Right kidney (tissue), 1 donor: ENCODE measurements around the gene PPP4R1.

Experiments
- DNase-seq: peaks from one replicate; pipeline ENCODE4 v3.0.0-alpha.2; 2016

The PPP4R1 gene

DNA sequence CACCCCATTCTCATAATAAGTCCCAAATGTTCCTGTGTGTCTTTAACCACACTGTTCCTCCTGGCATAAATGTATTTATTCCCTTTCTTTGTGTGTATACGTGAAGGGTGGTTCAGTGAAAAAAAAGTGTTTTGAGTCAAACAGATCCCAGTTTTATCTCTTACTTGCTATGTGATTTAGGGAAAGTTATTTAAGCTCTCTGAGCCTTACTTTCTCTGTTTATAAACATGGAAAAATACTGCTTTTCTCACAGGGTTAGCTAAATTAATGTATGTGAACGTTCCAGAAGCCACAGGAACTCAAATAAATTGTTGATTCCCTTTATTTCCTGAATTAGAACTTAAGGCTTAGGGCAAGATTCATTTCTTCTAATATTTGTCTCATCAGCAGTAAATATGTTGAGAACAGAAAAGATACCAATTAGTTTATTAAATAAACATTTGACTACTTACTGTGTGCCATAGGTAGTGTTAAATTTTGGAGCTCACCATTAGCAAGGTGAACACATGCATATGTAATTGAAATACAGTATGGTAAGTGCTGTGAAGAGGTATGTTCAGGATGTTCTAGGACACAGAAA, 105.8 kb downstream of the PPP4R1 start:
- no peak for DNase-seq

DNA sequence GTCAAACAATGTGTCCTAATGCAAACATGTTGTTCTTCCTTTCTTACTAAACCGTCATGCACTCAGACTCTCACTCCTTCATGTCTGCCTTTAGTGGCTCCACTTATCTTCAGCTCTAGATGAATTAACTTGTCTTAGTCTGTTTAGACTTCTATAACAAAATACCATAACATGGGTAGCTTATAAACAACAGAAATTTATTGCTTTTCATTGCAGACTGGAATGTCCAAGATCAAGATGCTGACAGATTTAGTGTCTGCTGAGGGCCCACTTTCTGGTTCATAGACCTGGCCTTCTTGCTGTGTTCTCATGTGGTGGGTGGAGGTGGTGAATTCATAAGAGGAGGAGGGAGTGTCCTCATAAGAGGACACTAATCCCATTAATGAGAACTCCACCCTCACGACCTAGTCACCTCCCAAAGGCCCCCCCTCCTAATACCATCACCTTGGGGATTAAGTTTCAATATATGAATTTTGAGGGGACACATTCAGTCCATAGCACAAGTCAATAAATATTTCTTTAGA, 106.7 kb downstream of the PPP4R1 start:
- no peak for DNase-seq

DNA sequence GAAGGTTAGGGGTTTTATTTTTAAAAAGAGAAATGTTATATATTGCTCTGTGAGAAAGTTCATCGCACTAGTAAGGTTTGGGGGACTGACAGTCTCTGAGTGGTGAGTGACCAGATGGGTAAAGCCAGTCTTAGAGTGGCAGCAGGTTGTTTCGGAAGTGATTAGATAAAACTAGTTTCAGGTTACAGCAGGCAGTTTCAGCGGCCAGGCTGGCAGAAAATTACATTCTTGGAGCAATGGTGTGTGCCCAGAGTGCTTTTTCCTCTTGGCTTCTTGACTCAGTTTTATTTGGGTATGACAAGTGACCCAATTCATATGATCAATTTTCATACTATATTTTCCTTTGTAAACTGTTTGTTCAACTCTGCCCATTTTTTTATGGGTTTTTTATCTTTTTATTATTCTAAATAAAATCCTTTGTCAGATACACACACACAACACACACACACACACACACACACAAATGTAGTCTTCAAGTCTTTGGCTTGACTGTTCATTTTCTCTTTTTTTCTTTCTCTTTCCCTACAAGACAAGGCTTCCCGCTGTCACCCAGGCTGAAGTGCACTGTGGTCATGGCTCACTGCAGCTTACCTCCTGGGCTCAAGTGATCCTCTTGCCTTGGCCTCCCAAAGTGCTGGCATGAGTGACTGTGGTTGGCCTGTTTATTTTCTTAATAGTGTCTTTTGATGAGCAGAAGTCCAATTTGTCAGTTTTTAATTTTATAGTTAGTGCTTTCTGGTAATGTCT, 108.1 kb downstream of the PPP4R1 start:
- no peak for DNase-seq
